ENCODE results near the gene KRTAP1-3.
"Not testable (repeated sequence)": the region's sequence is repeated elsewhere in the genome, so short reads cannot be mapped to it uniquely, and the experiment has no call there.

Gene KRTAP1-3

DNA sequence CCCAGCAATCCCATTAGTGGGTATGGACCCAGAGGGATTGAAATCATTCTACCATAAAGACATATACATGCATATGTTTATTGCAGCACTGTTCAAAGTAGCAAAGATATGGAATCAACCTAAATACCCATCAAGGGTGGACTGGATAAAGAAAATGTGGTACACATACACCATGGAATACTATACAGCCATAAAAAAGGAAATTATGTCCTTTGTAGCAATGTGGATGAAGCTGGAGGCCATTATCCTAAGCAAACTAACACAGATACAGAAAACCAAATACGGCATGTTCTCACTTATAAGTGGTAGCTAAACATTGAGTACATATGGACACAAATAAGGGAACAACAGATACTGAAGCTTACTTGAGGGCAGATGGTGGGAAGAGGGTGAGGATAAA is 22.9 kb upstream of the KRTAP1-3 start:
- no peak for DNase-seq (ENCODE audit: low read depth in 1 of 2, low spot score in 1 of 2)
- no peak overlapping the region for H3K27ac ChIP-seq (replicated peaks)
- peaks cover 2% of the 10 kb centered on the region for H3K27me3 ChIP-seq (ENCODE audit: insufficient read depth, poor library complexity, severe bottlenecking)
- TF ChIP-seq, protein P1, sequence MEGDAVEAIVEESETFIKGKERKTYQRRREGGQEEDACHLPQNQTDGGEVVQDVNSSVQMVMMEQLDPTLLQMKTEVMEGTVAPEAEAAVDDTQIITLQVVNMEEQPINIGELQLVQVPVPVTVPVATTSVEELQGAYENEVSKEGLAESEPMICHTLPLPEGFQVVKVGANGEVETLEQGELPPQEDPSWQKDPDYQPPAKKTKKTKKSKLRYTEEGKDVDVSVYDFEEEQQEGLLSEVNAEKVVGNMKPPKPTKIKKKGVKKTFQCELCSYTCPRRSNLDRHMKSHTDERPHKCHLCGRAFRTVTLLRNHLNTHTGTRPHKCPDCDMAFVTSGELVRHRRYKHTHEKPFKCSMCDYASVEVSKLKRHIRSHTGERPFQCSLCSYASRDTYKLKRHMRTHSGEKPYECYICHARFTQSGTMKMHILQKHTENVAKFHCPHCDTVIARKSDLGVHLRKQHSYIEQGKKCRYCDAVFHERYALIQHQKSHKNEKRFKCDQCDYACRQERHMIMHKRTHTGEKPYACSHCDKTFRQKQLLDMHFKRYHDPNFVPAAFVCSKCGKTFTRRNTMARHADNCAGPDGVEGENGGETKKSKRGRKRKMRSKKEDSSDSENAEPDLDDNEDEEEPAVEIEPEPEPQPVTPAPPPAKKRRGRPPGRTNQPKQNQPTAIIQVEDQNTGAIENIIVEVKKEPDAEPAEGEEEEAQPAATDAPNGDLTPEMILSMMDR (IDR thresholded peaks at IDR 0.05; ENCODE audit: insufficient read depth, low read length), result no peak
- no peak for TF ChIP-seq GABPA (IDR thresholded peaks at IDR 0.05; ENCODE audit: low read depth)
- TF ChIP-seq POLR2AphosphoS5 (IDR thresholded peaks at IDR 0.05; ENCODE audit: low read depth), result no peak
- TF ChIP-seq, protein P2, sequence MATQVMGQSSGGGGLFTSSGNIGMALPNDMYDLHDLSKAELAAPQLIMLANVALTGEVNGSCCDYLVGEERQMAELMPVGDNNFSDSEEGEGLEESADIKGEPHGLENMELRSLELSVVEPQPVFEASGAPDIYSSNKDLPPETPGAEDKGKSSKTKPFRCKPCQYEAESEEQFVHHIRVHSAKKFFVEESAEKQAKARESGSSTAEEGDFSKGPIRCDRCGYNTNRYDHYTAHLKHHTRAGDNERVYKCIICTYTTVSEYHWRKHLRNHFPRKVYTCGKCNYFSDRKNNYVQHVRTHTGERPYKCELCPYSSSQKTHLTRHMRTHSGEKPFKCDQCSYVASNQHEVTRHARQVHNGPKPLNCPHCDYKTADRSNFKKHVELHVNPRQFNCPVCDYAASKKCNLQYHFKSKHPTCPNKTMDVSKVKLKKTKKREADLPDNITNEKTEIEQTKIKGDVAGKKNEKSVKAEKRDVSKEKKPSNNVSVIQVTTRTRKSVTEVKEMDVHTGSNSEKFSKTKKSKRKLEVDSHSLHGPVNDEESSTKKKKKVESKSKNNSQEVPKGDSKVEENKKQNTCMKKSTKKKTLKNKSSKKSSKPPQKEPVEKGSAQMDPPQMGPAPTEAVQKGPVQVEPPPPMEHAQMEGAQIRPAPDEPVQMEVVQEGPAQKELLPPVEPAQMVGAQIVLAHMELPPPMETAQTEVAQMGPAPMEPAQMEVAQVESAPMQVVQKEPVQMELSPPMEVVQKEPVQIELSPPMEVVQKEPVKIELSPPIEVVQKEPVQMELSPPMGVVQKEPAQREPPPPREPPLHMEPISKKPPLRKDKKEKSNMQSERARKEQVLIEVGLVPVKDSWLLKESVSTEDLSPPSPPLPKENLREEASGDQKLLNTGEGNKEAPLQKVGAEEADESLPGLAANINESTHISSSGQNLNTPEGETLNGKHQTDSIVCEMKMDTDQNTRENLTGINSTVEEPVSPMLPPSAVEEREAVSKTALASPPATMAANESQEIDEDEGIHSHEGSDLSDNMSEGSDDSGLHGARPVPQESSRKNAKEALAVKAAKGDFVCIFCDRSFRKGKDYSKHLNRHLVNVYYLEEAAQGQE (IDR thresholded peaks at IDR 0.05; ENCODE audit: insufficient replicate concordance, low read depth), result no peak
- TF ChIP-seq SPI1 (IDR thresholded peaks at IDR 0.05; ENCODE audit: borderline replicate concordance, low read depth), result no peak
- H3K4me3 ChIP-seq (replicated peaks; ENCODE audit: insufficient read depth, low read length), result no peak overlapping the region

DNA sequence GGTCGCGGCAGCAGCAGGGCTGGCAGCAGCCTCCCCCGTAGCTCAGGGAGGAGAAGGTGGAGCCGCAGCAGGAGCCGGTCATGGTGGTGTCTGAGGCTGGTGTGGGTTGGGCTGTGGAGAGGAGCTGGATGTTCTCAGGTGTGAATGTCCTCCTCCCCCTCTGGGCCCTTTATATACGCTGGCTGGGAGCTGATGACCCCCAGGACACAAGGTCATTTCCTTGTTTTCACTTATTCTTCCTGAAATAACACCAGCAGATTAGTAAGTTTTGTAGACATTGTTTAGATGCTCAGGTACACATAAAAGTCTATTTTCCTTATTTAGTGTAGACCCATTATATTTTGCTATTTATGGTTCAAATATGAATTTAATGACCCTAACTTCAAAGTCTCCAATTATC is 20.5 kb upstream of the KRTAP1-3 start, which contains the start of gene KRTAP2-2:
KRTAP2-2 (minus strand) TSS at position 101 of the 400 bp plus-strand sequence; CDS start at position 82, 19 bp downstream.
- not testable (repeated sequence) for DNase-seq (ENCODE audit: low read depth in 1 of 2, low spot score in 1 of 2); H3K4me3 ChIP-seq (replicated peaks; ENCODE audit: insufficient read depth, low read length); H3K27me3 ChIP-seq (ENCODE audit: insufficient read depth, poor library complexity, severe bottlenecking); H3K27ac ChIP-seq (replicated peaks)

DNA sequence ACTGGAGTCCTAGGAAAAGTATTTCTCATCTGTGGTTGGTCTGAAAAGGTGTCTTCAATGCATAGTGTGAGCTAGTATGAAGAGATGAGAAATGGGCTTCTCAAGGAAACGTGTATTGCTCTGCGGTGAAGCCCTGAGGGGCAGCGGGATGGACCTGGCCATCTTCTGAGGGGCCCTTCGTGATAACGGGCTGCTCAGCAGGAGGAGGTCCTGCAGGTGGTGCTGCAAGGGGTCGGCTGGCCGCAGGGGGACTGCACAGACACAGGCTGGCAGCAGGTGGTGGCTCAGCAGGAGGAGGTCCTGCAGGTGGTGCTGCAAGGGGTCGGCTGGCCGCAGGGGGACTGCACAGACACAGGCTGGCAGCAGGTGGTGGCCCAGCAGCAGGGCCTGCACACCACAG is 19.9 kb upstream of the KRTAP1-3 start:
- H3K27me3 ChIP-seq (ENCODE audit: insufficient read depth, poor library complexity, severe bottlenecking); H3K4me3 ChIP-seq (replicated peaks; ENCODE audit: insufficient read depth, low read length); DNase-seq (ENCODE audit: low read depth in 1 of 2, low spot score in 1 of 2); H3K27ac ChIP-seq (replicated peaks): not testable (repeated sequence)

DNA sequence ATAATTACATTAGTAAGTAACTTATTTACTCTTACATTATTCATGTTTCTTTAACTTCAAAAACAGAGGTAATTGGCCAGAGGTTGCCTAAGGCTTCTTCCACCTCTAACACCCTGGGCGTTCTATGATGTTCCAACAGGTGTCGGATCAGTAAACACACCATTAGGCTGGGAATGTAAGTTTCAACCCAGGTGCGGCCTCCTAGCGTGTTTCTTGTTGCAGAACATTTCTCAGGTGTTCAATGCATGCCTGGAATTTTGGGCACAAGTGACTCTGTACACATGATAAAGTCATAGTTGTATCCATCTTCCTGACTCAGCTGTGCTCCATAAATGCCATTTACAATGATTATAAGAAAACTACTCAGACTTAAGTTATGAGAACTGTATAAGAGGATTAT is 19.4 kb upstream of the KRTAP1-3 start:
- TF ChIP-seq, protein P2 (IDR thresholded peaks at IDR 0.05; ENCODE audit: insufficient replicate concordance, low read depth), result no peak
- no peak for TF ChIP-seq POLR2AphosphoS5 (IDR thresholded peaks at IDR 0.05; ENCODE audit: low read depth)
- TF ChIP-seq, protein P1 (IDR thresholded peaks at IDR 0.05; ENCODE audit: insufficient read depth, low read length), result no peak
- no peak for TF ChIP-seq GABPA (IDR thresholded peaks at IDR 0.05; ENCODE audit: low read depth)
- no peak for TF ChIP-seq SPI1 (IDR thresholded peaks at IDR 0.05; ENCODE audit: borderline replicate concordance, low read depth)
- H3K27ac ChIP-seq (replicated peaks), result no peak overlapping the region
- no peak for DNase-seq (ENCODE audit: low read depth in 1 of 2, low spot score in 1 of 2)
- no peak overlapping the region for H3K4me3 ChIP-seq (replicated peaks; ENCODE audit: insufficient read depth, low read length)
- H3K27me3 ChIP-seq (ENCODE audit: insufficient read depth, poor library complexity, severe bottlenecking), result no peaks in the 10 kb centered on the region

DNA sequence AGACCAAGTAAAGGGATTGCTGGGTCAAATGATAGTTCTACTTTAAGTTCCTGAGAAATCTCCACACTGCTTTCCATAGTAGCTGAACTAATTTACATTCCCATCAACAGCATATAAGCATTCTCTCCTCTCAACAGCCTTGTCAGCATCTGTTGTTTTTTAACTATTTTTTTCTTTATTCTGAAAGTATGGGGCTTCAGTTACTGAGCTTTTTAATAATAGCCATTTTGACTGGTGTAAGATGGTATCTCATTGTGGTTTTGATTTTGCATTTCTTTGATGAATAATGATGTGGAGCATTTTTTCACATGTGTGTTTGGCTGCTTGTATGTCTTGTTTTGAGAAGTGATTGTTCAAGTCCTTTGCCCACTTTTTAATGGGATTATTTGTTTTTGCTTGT is 17.9 kb upstream of the KRTAP1-3 start:
- Histone ChIP-seq H3K4me3 (replicated peaks; ENCODE audit: insufficient read depth, low read length) (no peak overlapping the region), H3K27me3 (ENCODE audit: insufficient read depth, poor library complexity, severe bottlenecking) (no peaks in the 10 kb centered on the region), H3K27ac (replicated peaks) (no peak overlapping the region)
- no peak for TF ChIP-seq SPI1 (IDR thresholded peaks at IDR 0.05; ENCODE audit: borderline replicate concordance, low read depth)
- TF ChIP-seq, protein P2 (IDR thresholded peaks at IDR 0.05; ENCODE audit: insufficient replicate concordance, low read depth), result no peak
- TF ChIP-seq POLR2AphosphoS5 (IDR thresholded peaks at IDR 0.05; ENCODE audit: low read depth), result no peak
- no peak for TF ChIP-seq GABPA (IDR thresholded peaks at IDR 0.05; ENCODE audit: low read depth)
- TF ChIP-seq, protein P1 (IDR thresholded peaks at IDR 0.05; ENCODE audit: insufficient read depth, low read length), result no peak
- DNase-seq (ENCODE audit: low read depth in 1 of 2, low spot score in 1 of 2), result no peak

Measured in HL-60 (cell line).